Fibroblast of skin of left biceps (primary cell): ENCODE measurements around the gene MARCHF7.

Experiments used
- DNase-seq, 2 experiments: peaks; one replicate each; pipeline ENCODE4 v3.0.0-alpha.2; 2013; ENCODE audit warnings: low read depth in 2 of 2

MARCHF7 gene

GRCh38 chr2:159762075-159762474 is 49.8 kb downstream of the MARCHF7 start:
- DNase-seq: no peak
